Heart left ventricle (tissue), 13 donors: ENCODE results near the gene HERC4.

Experiments
- POLR2A ChIP-seq, 2 donors: fragments of 450-650 bp; IDR thresholded peaks; one replicate each; pipeline ENCODE4 v1.6.1; 2017; ENCODE audit warnings: antibody characterized with exemption in 2 of 2, mild to moderate bottlenecking in 2 of 2, moderate library complexity in 2 of 2
- TF ChIP-seq, protein P1 (sequence below), 12 donors: fragments of 200-600 bp; sonication (generic) in 4 of 12; IDR thresholded peaks; one replicate each; pipeline versions ENCODE4 v1.5.0 to v1.8.0; 2018 to 2022; ENCODE audit warnings: antibody characterized with exemption in 12 of 12, mild to moderate bottlenecking in 5 of 12
- donor health status: ischemic (EF 13 %, LVEDD 7.1; RV severe dilation, severe dysfunction).
- donor health status: DM: no; HTN: yes; CAD: no.
- donor health status: DM: no; HTN: no; CAD: no.
- donor health status: ischemic (EF 25% LVEDD 6.9; RV normal size, moderate dysfunction).
- donor health status: ischemic (EF 25% LVEDD 5.7; RV mildly dilated, moderate dysfunction).
- donor health status: ischemic (EF 35%, LVEDD 5.7; RV mildly dilated, moderate dysfunction).
- donor health status: nonischemic (EF 11% LVEDD 7.7; RV severe dilation, severe dysfunction).
- donor health status: DM: yes; HTN: yes; CAD: no.
- donor health status: PGD.
- donor health status: ischemic (EF 29% LVEDD 5.4; RV normal size, mild dysfunction).
- donor health status: nonischemic (EF 23%, LVEDD 6.1; RV moderate dilation, normal function).

GRCh38 chr10:68112837-68113236 lies 37.8 kb upstream of the HERC4 start:
- TF ChIP-seq, protein P1, sequence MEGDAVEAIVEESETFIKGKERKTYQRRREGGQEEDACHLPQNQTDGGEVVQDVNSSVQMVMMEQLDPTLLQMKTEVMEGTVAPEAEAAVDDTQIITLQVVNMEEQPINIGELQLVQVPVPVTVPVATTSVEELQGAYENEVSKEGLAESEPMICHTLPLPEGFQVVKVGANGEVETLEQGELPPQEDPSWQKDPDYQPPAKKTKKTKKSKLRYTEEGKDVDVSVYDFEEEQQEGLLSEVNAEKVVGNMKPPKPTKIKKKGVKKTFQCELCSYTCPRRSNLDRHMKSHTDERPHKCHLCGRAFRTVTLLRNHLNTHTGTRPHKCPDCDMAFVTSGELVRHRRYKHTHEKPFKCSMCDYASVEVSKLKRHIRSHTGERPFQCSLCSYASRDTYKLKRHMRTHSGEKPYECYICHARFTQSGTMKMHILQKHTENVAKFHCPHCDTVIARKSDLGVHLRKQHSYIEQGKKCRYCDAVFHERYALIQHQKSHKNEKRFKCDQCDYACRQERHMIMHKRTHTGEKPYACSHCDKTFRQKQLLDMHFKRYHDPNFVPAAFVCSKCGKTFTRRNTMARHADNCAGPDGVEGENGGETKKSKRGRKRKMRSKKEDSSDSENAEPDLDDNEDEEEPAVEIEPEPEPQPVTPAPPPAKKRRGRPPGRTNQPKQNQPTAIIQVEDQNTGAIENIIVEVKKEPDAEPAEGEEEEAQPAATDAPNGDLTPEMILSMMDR (IDR thresholded peaks at IDR 0.05): no peak
- no peak for TF ChIP-seq POLR2A (IDR thresholded peaks at IDR 0.05)
